SU-DHL-6 (cell line): ENCODE data around the gene ADCY3.

ENCODE experiments used
- EZH2phosphoT487 ChIP-seq: fragments of 200-600 bp; sonication (generic), shearing (Covaris generic); conservative IDR thresholded peaks from 2 replicates; pipeline ENCODE4 v1.6.1; 2018; ENCODE audit warnings: mild to moderate bottlenecking, antibody characterized with exemption, low read length, moderate library complexity, mixed read lengths
- TF ChIP-seq, protein P1 (sequence below): fragments of 200-600 bp; sonication (generic); IDR thresholded peaks from one replicate; pipeline ENCODE4 v1.5.1; 2017; ENCODE audit warnings: antibody characterized with exemption, mild to moderate bottlenecking, low read length, moderate library complexity; ENCODE audit not compliant: insufficient read depth, poor library complexity, severe bottlenecking

DNA sequence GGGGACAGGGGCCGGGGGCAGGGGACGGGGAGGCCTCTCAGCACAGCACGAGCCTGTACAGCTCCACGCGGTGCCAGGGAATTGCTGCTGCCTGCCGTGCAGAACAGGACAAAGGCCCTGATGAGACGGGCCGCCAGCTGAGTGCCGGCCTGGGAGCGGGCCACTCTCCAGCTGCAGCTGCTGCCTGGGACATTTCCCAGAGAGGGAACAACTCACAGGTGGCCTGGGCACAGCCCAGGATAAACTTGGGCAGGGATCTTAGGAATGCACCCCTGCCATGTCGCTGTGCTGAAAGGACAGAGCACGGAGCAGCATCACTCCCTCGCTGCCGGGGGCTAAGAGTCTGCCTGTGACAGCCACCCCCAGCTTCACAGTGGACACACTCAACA lies 88.0 kb downstream of the ADCY3 start:
- TF ChIP-seq, protein P1, sequence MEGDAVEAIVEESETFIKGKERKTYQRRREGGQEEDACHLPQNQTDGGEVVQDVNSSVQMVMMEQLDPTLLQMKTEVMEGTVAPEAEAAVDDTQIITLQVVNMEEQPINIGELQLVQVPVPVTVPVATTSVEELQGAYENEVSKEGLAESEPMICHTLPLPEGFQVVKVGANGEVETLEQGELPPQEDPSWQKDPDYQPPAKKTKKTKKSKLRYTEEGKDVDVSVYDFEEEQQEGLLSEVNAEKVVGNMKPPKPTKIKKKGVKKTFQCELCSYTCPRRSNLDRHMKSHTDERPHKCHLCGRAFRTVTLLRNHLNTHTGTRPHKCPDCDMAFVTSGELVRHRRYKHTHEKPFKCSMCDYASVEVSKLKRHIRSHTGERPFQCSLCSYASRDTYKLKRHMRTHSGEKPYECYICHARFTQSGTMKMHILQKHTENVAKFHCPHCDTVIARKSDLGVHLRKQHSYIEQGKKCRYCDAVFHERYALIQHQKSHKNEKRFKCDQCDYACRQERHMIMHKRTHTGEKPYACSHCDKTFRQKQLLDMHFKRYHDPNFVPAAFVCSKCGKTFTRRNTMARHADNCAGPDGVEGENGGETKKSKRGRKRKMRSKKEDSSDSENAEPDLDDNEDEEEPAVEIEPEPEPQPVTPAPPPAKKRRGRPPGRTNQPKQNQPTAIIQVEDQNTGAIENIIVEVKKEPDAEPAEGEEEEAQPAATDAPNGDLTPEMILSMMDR: no peak
- no peak for TF ChIP-seq EZH2phosphoT487
